HepG2 (cell line): ENCODE data around the gene TSPAN31. TPM values are rescaled to one million over a fixed set of nuclear protein-coding genes. Genes with fewer than 3 reads are reported as not detected.
"Not testable (repeated sequence)": the region's sequence is repeated elsewhere in the genome, so short reads cannot be mapped to it uniquely, and the experiment has no call there.

Experiments
- ATAC-seq: fragments of 200-7000 bp; cut with Tn5 transposase; 3 replicates; pipeline ENCODE4 v1.9.1; 2020; ENCODE audit warnings: mild to moderate bottlenecking, moderate library complexity
- BruUV-seq: library from RNA; stranded (reverse); fragments of 400-500 nt; replicated peaks from 2 replicates; lab custom pipeline; 2021; lab: Mats Ljungman, UMichigan
- CTCF ChIA-PET: fragments of 300-600 bp; formaldehyde crosslinking; extraction: SDS; loops from one replicate; lab custom pipeline; 2021; ENCODE audit warnings: low total read pairs, inconsistent platforms, low intra/inter-chr PET ratio; lab: Yijun Ruan, JAX
- POLR2A ChIA-PET: fragments of 350-600 bp; sonication (Branson Sonifier 250); formaldehyde crosslinking; loops from one replicate; lab custom pipeline; 2020; ENCODE audit warnings: antibody characterized with exemption, inconsistent platforms; lab: Yijun Ruan, JAX
- DNase-seq: peaks from one replicate; pipeline ENCODE4 v3.0.0-alpha.2; 2015; ENCODE audit warnings: low spot score
- FAIRE-seq: peaks from 3 replicates; lab custom pipeline; 2011; peaks lifted over from hg19 to GRCh38; lab: Jason Lieb, UNC
- H2AFZ ChIP-seq: one replicate; pipeline ENCODE4 v1.6.1; 2011; ENCODE audit warnings: low read length, inconsistent platforms
- H3K27ac ChIP-seq: fragments of 300-600 bp; 3 replicates; pipeline ENCODE4 v1.8.0; 2011; ENCODE audit warnings: mixed run types, mild to moderate bottlenecking, mixed read lengths, low read length, inconsistent platforms; ENCODE audit not compliant: insufficient read depth; ENCODE audit errors: extremely low read length
- H3K27me3 ChIP-seq, 2 experiments: fragments of 200-600 bp in 1 of 2; 2 replicates in 1 of 2; 3 replicates in 1 of 2; pipeline versions ENCODE4 v1.6.0 to v1.8.0; 2011; ENCODE audit warnings: low read length in 2 of 2, mild to moderate bottlenecking in 2 of 2, moderate library complexity in 2 of 2, inconsistent platforms in 1 of 2; ENCODE audit not compliant: insufficient read depth in 2 of 2, control insufficient read depth in 1 of 2
- H3K36me3 ChIP-seq, 2 experiments: fragments of 200-600 bp in 1 of 2; replicated peaks in 1 of 2; 2 replicates in 1 of 2; 3 replicates in 1 of 2; pipeline versions ENCODE4 v1.5.1 to v1.8.0; 2011; ENCODE audit warnings: low read length in 2 of 2, inconsistent platforms in 1 of 2; ENCODE audit not compliant: insufficient read depth in 2 of 2, control insufficient read depth in 1 of 2
- H3K4me1 ChIP-seq: 2 replicates; pipeline ENCODE4 v1.5.1; 2012; ENCODE audit warnings: low read length, inconsistent platforms; ENCODE audit not compliant: insufficient read depth
- H3K4me2 ChIP-seq: 2 replicates; pipeline ENCODE4 v1.6.0; 2011; ENCODE audit warnings: low read depth, low read length, inconsistent platforms
- H3K4me3 ChIP-seq, 3 experiments: fragments of 200-600 bp in 1 of 3; sonication (generic), shearing (Covaris generic) in 1 of 3; replicated peaks in 1 of 3; 2 replicates each; pipeline ENCODE4 v1.5.1; 2011 to 2016; ENCODE audit warnings: low read length in 3 of 3, inconsistent platforms in 2 of 3, low read depth in 2 of 3, mild to moderate bottlenecking in 2 of 3, control low read depth in 1 of 3, mixed read lengths in 1 of 3; ENCODE audit not compliant: insufficient read depth in 1 of 3
- H3K79me2 ChIP-seq: one replicate; pipeline ENCODE4 v1.6.1; 2011; ENCODE audit warnings: low read length, inconsistent platforms; ENCODE audit not compliant: insufficient read depth
- H3K9ac ChIP-seq: 2 replicates; pipeline ENCODE4 v1.6.0; 2011; ENCODE audit warnings: mild to moderate bottlenecking, low read depth, low read length, inconsistent platforms; ENCODE audit not compliant: insufficient read depth
- H3K9me3 ChIP-seq: 2 replicates; pipeline ENCODE4 v1.5.1; 2012; ENCODE audit warnings: mild to moderate bottlenecking, low read length
- H4K20me1 ChIP-seq: 2 replicates; pipeline ENCODE4 v1.6.0; 2011; ENCODE audit warnings: inconsistent platforms, mild to moderate bottlenecking, low read length, moderate library complexity; ENCODE audit not compliant: insufficient read depth
- ARNT2 ChIP-seq: sonication (generic); formaldehyde crosslinking; IDR thresholded peaks from 2 replicates; pipeline ENCODE4 v1.8.0; 2022; ENCODE audit warnings: mild to moderate bottlenecking, low read depth, missing genetic modification reagents, moderate library complexity
- RBAK ChIP-seq: sonication (generic); formaldehyde crosslinking; IDR thresholded peaks from 2 replicates; pipeline ENCODE4 v1.5.1; 2020; ENCODE audit warnings: mild to moderate bottlenecking, missing genetic modification reagents
- RXRB ChIP-seq: IDR thresholded peaks from 2 replicates; pipeline ENCODE4 v1.6.1; 2016; ENCODE audit warnings: borderline replicate concordance, missing genetic modification reagents, missing compliant biosample characterization
- SIX4 ChIP-seq: sonication (generic); formaldehyde crosslinking; IDR thresholded peaks from 2 replicates; pipeline ENCODE4 v1.4.0; 2020; ENCODE audit warnings: missing genetic modification reagents
- ZNF329 ChIP-seq: sonication (generic); formaldehyde crosslinking; IDR thresholded peaks from 2 replicates; pipeline ENCODE4 v1.9.0; 2021; ENCODE audit warnings: low read depth, mild to moderate bottlenecking, missing genetic modification reagents
- ZNF44 ChIP-seq: sonication (generic); formaldehyde crosslinking; IDR thresholded peaks from 2 replicates; pipeline ENCODE4 v1.5.1; 2020; ENCODE audit warnings: mild to moderate bottlenecking, missing genetic modification reagents
- ZNF446 ChIP-seq: sonication (generic); formaldehyde crosslinking; IDR thresholded peaks from 2 replicates; pipeline ENCODE4 v1.5.0; 2020; ENCODE audit warnings: mild to moderate bottlenecking, missing genetic modification reagents
- WGBS: methylation state at CpG from one replicate; pipeline ENCODE4 v1.1.6; 2017; ENCODE audit warnings: low lambda C conversion rate; 5-methylcytosine and 5-hydroxymethylcytosine counted together
- in situ Hi-C: cut with HindIII; loops from 2 replicates; pipeline ENCODE4 v1.10.0; 2017; ENCODE audit warnings: low pct_unique_long_range_greater_than_20kb; ENCODE audit not compliant: extremely low pct_ligation_motif_present
- intact Hi-C: fragments of 100-400 bp; cut with micrococcal nuclease; formaldehyde crosslinking; loops from one replicate; pipeline ENCODE4 v1.10.0; 2022; ENCODE audit not compliant: unreplicated experiment
- polyA plus RNA-seq, 8 experiments: library from polyadenylated mRNA; depleted of rRNA in 3 of 8; stranded (reverse) in 7 of 8; unstranded in 1 of 8; fragments of >200 nt; fragmentation: Illumina TruSeq in 4 of 8; extraction: Trizol in 4 of 8; gene quantifications; 2 replicates each; pipeline versions ENCODE4 v1.2.1 to v1.2.3, GENCODE V29; 2011 to 2016; ENCODE audit warnings: low read depth in 4 of 8, missing spikeins in 1 of 8, mixed read lengths in 1 of 8; ENCODE audit not compliant: insufficient read depth in 1 of 8
- total RNA-seq, 5 experiments: library from RNA; depleted of rRNA; stranded (reverse); fragments of >200 nt; fragmentation: Illumina TruSeq; extraction: Trizol; gene quantifications; 2 replicates each; pipeline ENCODE4 v1.2.3, GENCODE V29; 2016; ENCODE audit warnings: low read depth in 1 of 5
- TF ChIP-seq, protein P1 (sequence below): sonication (generic); formaldehyde crosslinking; IDR thresholded peaks from 2 replicates; pipeline ENCODE4 v1.5.0; 2020; ENCODE audit warnings: mild to moderate bottlenecking, missing genetic modification reagents
- TF ChIP-seq, protein P2 (sequence below): sonication (generic); formaldehyde crosslinking; IDR thresholded peaks from 2 replicates; pipeline ENCODE4 v1.8.0; 2022; ENCODE audit warnings: mild to moderate bottlenecking, missing genetic modification reagents, borderline replicate concordance

TSPAN31 gene
- total and polyA plus RNA-seq, 2 of the 13 experiments (the other 11 are each of a cell fraction or from before 2014, with no cell fraction given) = 10.4 to 24.6 TPM

DNA sequence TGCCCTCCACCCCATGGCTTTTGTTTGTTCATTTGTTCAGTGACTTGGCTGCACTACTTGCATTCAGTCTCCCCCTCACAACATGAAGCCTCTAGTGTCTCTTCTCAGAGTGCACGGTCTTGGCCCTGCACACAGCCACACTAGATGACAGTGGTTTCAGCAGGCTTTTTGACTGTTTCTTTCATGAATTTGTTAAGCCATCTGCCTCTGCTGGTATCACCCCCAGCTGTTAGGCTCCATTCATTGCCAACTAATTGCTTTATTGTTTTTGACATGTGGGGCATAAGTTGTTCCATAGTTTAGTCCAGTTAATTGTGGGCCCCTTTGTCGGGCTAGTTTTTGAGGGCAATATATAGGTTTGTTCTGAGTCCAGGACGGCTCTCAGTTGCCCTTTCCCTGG lies 32.1 kb upstream of the TSPAN31 start (continued):
- TF ChIP-seq, protein P1, sequence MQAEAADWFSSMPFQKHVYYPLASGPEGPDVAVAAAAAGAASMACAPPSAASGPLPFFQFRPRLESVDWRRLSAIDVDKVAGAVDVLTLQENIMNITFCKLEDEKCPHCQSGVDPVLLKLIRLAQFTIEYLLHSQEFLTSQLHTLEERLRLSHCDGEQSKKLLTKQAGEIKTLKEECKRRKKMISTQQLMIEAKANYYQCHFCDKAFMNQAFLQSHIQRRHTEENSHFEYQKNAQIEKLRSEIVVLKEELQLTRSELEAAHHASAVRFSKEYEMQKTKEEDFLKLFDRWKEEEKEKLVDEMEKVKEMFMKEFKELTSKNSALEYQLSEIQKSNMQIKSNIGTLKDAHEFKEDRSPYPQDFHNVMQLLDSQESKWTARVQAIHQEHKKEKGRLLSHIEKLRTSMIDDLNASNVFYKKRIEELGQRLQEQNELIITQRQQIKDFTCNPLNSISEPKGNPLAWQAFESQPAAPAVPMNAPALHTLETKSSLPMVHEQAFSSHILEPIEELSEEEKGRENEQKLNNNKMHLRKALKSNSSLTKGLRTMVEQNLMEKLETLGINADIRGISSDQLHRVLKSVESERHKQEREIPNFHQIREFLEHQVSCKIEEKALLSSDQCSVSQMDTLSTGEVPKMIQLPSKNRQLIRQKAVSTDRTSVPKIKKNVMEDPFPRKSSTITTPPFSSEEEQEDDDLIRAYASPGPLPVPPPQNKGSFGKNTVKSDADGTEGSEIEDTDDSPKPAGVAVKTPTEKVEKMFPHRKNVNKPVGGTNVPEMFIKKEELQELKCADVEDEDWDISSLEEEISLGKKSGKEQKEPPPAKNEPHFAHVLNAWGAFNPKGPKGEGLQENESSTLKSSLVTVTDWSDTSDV (CRISPR knock-in tag) = no peak
- TF ChIP-seq ZNF446 (CRISPR knock-in tag) = no peak

DNA sequence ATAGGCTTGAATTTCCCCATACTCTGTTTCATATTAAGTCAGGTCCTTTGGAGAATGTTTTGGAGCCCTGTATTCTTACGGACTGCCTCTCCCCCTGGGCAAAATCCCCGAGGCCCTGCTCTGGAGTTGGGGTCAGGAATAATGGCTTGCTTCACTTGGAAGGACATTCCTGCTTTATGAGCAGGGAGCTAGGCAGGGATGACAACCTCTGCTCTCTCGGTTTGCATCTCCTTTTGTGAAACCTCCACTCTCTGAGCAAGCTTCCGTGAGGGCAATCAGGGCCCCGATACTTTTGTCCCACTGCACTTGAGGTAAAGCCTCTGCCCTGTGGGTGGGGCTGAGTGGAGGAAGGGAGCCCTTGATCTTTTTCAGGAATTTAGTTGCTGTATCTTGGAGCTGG lies 31.6 kb upstream of the TSPAN31 start:
- POLR2A ChIA-PET = interaction anchor here (0.7 kb wide), 1 partner anchor 56 kb away, joined by 3 read pairs; no protein-coding TSS in a partner anchor
- intact Hi-C loops = no loop called here
- Histone ChIP-seq H3K4me3 (no peak overlapping the region), H3K9me3 (no peaks in the 10 kb centered on the region), H3K4me1 (no peaks in the 10 kb centered on the region), H3K27ac (no peak overlapping the region), H2AFZ (no peak overlapping the region), H3K79me2 (no peaks in the 10 kb centered on the region), H3K4me2 (no peak overlapping the region), H3K9ac (no peak overlapping the region), H4K20me1 (no peaks in the 10 kb centered on the region), H3K27me3 (no peaks in the 10 kb centered on the region), H3K36me3 (peaks cover 13 to 33% of the 10 kb centered on the region in 2 experiments; a peak in 4 of 5 replicates)
- BruUV-seq = no TSS peak
- CTCF ChIA-PET = no interaction called here
- TF ChIP-seq ZNF44 (CRISPR knock-in tag) (no peak), RXRB (CRISPR knock-in tag) (no peak), ZNF329 (no peak), ARNT2 (no peak), SIX4 (CRISPR knock-in tag) (no peak), RBAK (CRISPR knock-in tag) (no peak)
- TF ChIP-seq, protein P2, sequence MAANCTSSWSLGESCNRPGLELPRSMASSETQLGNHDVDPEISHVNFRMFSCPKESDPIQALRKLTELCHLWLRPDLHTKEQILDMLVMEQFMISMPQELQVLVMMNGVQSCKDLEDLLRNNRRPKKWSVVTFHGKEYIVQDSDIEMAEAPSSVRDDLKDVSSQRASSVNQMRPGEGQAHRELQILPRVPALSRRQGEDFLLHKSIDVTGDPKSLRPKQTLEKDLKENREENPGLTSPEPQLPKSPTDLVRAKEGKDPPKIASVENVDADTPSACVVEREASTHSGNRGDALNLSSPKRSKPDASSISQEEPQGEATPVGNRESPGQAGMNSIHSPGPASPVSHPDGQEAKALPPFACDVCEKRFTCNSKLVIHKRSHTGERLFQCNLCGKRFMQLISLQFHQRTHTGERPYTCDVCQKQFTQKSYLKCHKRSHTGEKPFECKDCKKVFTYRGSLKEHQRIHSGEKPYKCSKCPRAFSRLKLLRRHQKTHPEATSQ (CRISPR knock-in tag) = no peak
- FAIRE-seq (no peak), DNase-seq (no peak), ATAC-seq (no peak)
- in situ Hi-C loops = no loop called here
- 93% methylated on average over 5 of the region's 5 CpGs for WGBS

DNA sequence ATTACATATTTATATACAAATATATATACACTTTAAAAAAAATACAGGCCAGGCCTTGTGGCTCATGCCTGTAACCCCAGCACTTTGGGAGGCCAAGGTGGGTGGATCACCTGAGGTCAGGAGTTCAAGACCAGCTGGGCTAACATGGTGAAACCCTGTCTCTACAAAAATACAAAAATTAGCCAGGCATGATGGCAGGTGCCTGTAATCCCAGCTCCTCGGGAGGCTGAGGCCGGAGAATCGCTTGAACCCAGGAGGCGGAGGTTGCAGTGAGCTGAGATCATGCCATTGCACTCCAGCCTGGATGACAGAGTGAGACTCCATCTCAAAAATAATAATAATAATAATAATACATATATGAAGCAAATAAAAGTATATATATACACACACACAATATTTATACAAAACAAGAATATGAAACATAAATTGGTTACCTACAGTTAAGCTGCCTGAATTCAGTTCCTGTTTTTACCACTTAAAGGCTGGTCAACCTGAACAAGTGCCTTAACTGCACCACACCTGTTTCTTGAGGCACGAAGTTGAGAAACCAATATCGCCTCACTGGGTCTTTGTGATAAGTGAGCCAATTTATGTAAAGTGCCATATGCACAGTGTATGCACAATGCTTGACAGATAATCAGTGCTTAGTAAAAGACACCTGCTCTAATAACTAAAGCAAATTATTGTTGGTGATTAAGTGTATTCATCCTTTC lies 29.6 kb upstream of the TSPAN31 start:
- H4K20me1 ChIP-seq, H3K4me2 ChIP-seq, H2AFZ ChIP-seq, intact Hi-C loops, DNase-seq, H3K9me3 ChIP-seq, in situ Hi-C loops, H3K79me2 ChIP-seq, CTCF ChIA-PET, H3K4me1 ChIP-seq, H3K4me3 ChIP-seq, BruUV-seq, H3K27me3 ChIP-seq, H3K9ac ChIP-seq, POLR2A ChIA-PET, FAIRE-seq, H3K27ac ChIP-seq, ATAC-seq: not testable (repeated sequence)
- peaks cover 19 to 52% of the 10 kb centered on the region in 2 experiments for H3K36me3 ChIP-seq
- 98% methylated on average over 6 of the region's 6 CpGs for WGBS
